IMR-90 (cell line): Measurements from ENCODE around the gene SLC25A33. TPM values are rescaled to one million over a fixed set of nuclear protein-coding genes. Genes with fewer than 3 reads are reported as not detected.

Experiments
- ATAC-seq: fragments of 200-7000 bp; cut with Tn5 transposase; 2 replicates; pipeline ENCODE4 v1.9.1; 2020; ENCODE audit warnings: low read depth, mild to moderate bottlenecking, moderate library complexity
- BruUV-seq: library from RNA; stranded (reverse); fragments of 400-500 nt; replicated peaks from 2 replicates; lab custom pipeline; 2021; lab: Mats Ljungman, UMichigan
- CTCF ChIA-PET: fragments of 300-600 bp; formaldehyde crosslinking; extraction: SDS; loops from one replicate; lab custom pipeline; 2021; ENCODE audit warnings: antibody characterized with exemption; lab: Yijun Ruan, JAX
- POLR2A ChIA-PET: fragments of 300-600 bp; sonication (Branson Sonifier 250); formaldehyde crosslinking; loops from one replicate; lab custom pipeline; 2022; ENCODE audit warnings: antibody characterized with exemption; ENCODE audit not compliant: unreplicated experiment; lab: Charles Lee
- DNase-seq: peaks from one replicate; pipeline ENCODE4 v3.0.0; 2013
- H2AFZ ChIP-seq: replicated peaks from 2 replicates; pipeline ENCODE3; 2013; ENCODE audit warnings: low read length, mild to moderate bottlenecking; ENCODE audit not compliant: poor library complexity
- H2AK5ac ChIP-seq: 2 replicates; pipeline ENCODE4 v1.6.1; 2013; ENCODE audit warnings: low read depth, low read length, inconsistent platforms
- H2AK9ac ChIP-seq: replicated peaks from 2 replicates; pipeline ENCODE3; 2013; ENCODE audit warnings: mild to moderate bottlenecking, low read depth, low read length, moderate library complexity; ENCODE audit not compliant: poor library complexity
- H2BK120ac ChIP-seq: 2 replicates; pipeline ENCODE4 v1.6.1; 2013; ENCODE audit warnings: low read depth, low read length, inconsistent platforms
- H2BK15ac ChIP-seq: 3 replicates; pipeline ENCODE4 v1.6.1; 2013; ENCODE audit warnings: low read depth, low read length, inconsistent platforms
- H2BK20ac ChIP-seq: 2 replicates; pipeline ENCODE4 v1.6.1; 2013; ENCODE audit warnings: low read depth, mild to moderate bottlenecking, inconsistent platforms, low read length, moderate library complexity
- H2BK5ac ChIP-seq: 2 replicates; pipeline ENCODE4 v1.6.1; 2013; ENCODE audit warnings: mild to moderate bottlenecking, low read depth, low read length, inconsistent platforms; ENCODE audit not compliant: poor library complexity, severe bottlenecking
- H3K14ac ChIP-seq: replicated peaks from 2 replicates; pipeline ENCODE4 v1.6.1; 2013; ENCODE audit warnings: low read depth, low read length, inconsistent platforms
- H3K18ac ChIP-seq: 2 replicates; pipeline ENCODE4 v1.6.1; 2013; ENCODE audit warnings: low read depth, low read length, control low read depth
- H3K23ac ChIP-seq: 2 replicates; pipeline ENCODE4 v1.6.1; 2013; ENCODE audit warnings: low read depth, low read length, inconsistent platforms
- H3K27ac ChIP-seq: 2 replicates; pipeline ENCODE4 v1.5.1; 2013; ENCODE audit warnings: mild to moderate bottlenecking, control low read depth, low read length; ENCODE audit not compliant: insufficient read depth
- H3K27me3 ChIP-seq: 2 replicates; pipeline ENCODE4 v1.6.1; 2013; ENCODE audit warnings: low read length; ENCODE audit not compliant: control insufficient read depth, insufficient read depth
- H3K36me3 ChIP-seq: 2 replicates; pipeline ENCODE4 v1.6.1; 2013; ENCODE audit warnings: low read length, mixed read lengths; ENCODE audit not compliant: control insufficient read depth, insufficient read depth
- H3K4ac ChIP-seq: 2 replicates; pipeline ENCODE4 v1.6.1; 2013; ENCODE audit warnings: low read depth, low read length, inconsistent platforms
- H3K4me1 ChIP-seq: 2 replicates; pipeline ENCODE4 v1.6.1; 2013; ENCODE audit warnings: low read length, mixed read lengths; ENCODE audit not compliant: control insufficient read depth, insufficient read depth
- H3K4me2 ChIP-seq: 2 replicates; pipeline ENCODE4 v1.6.1; 2013; ENCODE audit warnings: low read depth, mild to moderate bottlenecking, control low read depth, low read length, moderate library complexity
- H3K4me3 ChIP-seq: 2 replicates; pipeline ENCODE4 v1.5.1; 2013; ENCODE audit warnings: low read depth, mild to moderate bottlenecking, control low read depth, low read length, moderate library complexity; ENCODE audit not compliant: insufficient read depth
- H3K56ac ChIP-seq: 2 replicates; pipeline ENCODE4 v1.6.1; 2013; ENCODE audit warnings: low read length, inconsistent platforms; ENCODE audit not compliant: insufficient read depth; ENCODE audit errors: extremely low read depth
- H3K79me1 ChIP-seq, 2 experiments: 2 replicates each; pipeline ENCODE4 v1.6.1; 2013; ENCODE audit warnings: low read length in 2 of 2, inconsistent platforms in 1 of 2, low read depth in 1 of 2
- H3K9ac ChIP-seq: 2 replicates; pipeline ENCODE4 v1.6.1; 2013; ENCODE audit warnings: low read depth, low read length, control low read depth
- H3K9me1 ChIP-seq: 2 replicates; pipeline ENCODE4 v1.6.1; 2013; ENCODE audit warnings: low read length, inconsistent platforms; ENCODE audit not compliant: insufficient read depth
- H3K9me3 ChIP-seq: 2 replicates; pipeline ENCODE4 v1.6.1; 2013; ENCODE audit warnings: low read length; ENCODE audit not compliant: control insufficient read depth, insufficient read depth
- H4K20me1 ChIP-seq: 2 replicates; pipeline ENCODE4 v1.6.1; 2013; ENCODE audit warnings: low read length, inconsistent platforms; ENCODE audit not compliant: insufficient read depth
- H4K5ac ChIP-seq: 2 replicates; pipeline ENCODE4 v1.6.1; 2013; ENCODE audit warnings: mild to moderate bottlenecking, low read depth, low read length, control low read depth
- H4K8ac ChIP-seq, 2 experiments: 2 replicates each; pipeline ENCODE4 v1.6.1; 2013; ENCODE audit warnings: low read depth in 2 of 2, low read length in 2 of 2, control low read depth in 1 of 2, inconsistent platforms in 1 of 2
- H4K91ac ChIP-seq: 2 replicates; pipeline ENCODE4 v1.6.1; 2013; ENCODE audit warnings: low read depth, low read length, inconsistent platforms; ENCODE audit not compliant: insufficient read depth
- CEBPB ChIP-seq: IDR thresholded peaks from 2 replicates; pipeline ENCODE4 v1.6.1; 2012; ENCODE audit warnings: low read depth, low read length, improper control_type of control experiment
- CHD1 ChIP-seq: IDR thresholded peaks from 2 replicates; pipeline ENCODE4 v1.6.1; 2012; ENCODE audit warnings: low read depth, low read length, improper control_type of control experiment
- CTCF ChIP-seq: conservative IDR thresholded peaks from 2 replicates; pipeline ENCODE4 v1.5.1; 2012; ENCODE audit warnings: mild to moderate bottlenecking, low read depth, low read length, improper control_type of control experiment
- ELK1 ChIP-seq: fragments of 150-350 bp; IDR thresholded peaks from 2 replicates; pipeline ENCODE4 v1.6.1; 2016; ENCODE audit warnings: low read depth, mild to moderate bottlenecking, low read length, moderate library complexity, borderline replicate concordance
- FOS ChIP-seq: fragments of 150-350 bp; IDR thresholded peaks from 2 replicates; pipeline ENCODE4 v1.6.1; 2016; ENCODE audit warnings: low read depth, low read length
- MAFK ChIP-seq: IDR thresholded peaks from 2 replicates; pipeline ENCODE4 v1.6.1; 2012; ENCODE audit warnings: low read depth, low read length, improper control_type of control experiment
- MAZ ChIP-seq: IDR thresholded peaks from 2 replicates; pipeline ENCODE4 v1.6.1; 2012; ENCODE audit warnings: low read depth, mild to moderate bottlenecking, low read length, improper control_type of control experiment, moderate library complexity, borderline replicate concordance
- MXI1 ChIP-seq: IDR thresholded peaks from 2 replicates; pipeline ENCODE4 v1.6.1; 2012; ENCODE audit warnings: low read depth, mild to moderate bottlenecking, low read length, moderate library complexity, borderline replicate concordance
- NFE2L2 ChIP-seq: fragments of 150-350 bp; IDR thresholded peaks from 2 replicates; pipeline ENCODE4 v1.6.1; 2016; ENCODE audit warnings: low read depth, mild to moderate bottlenecking, low read length
- POLR2A ChIP-seq: IDR thresholded peaks from 2 replicates; pipeline ENCODE4 v1.6.1; 2012; ENCODE audit warnings: mild to moderate bottlenecking, low read depth, low read length
- RCOR1 ChIP-seq: IDR thresholded peaks from 2 replicates; pipeline ENCODE4 v1.6.1; 2012; ENCODE audit warnings: mild to moderate bottlenecking, low read length, improper control_type of control experiment; ENCODE audit not compliant: insufficient replicate concordance
- SMC3 ChIP-seq: fragments of 150-350 bp; IDR thresholded peaks from 2 replicates; pipeline ENCODE4 v1.6.1; 2016; ENCODE audit warnings: low read depth, mild to moderate bottlenecking, antibody characterized with exemption, low read length, moderate library complexity
- WGBS, 2 experiments: methylation state at CpG; one replicate each; pipeline versions ENCODE4 v1.1.5 to v1.1.7; 2013; ENCODE audit warnings: missing lambda C conversion rate in 2 of 2; ENCODE audit not compliant: insufficient read length in 1 of 2; ENCODE audit errors: extremely low coverage in 2 of 2; 5-methylcytosine and 5-hydroxymethylcytosine counted together
- dilution Hi-C: fragments of 300-500 bp; cut with HindIII; formaldehyde crosslinking; loops from one replicate; pipeline ENCODE4 v1.14.3; 2018; ENCODE audit warnings: low sequenced_read_pairs; ENCODE audit not compliant: unreplicated experiment
- in situ Hi-C: fragments of 300-500 bp; cut with MboI; formaldehyde crosslinking; loops from 3 replicates; pipeline ENCODE4 v1.14.3; 2019; ENCODE audit warnings: low sequenced_read_pairs, inconsistent platforms, mixed read lengths
- intact Hi-C: fragments of 100-400 bp; cut with micrococcal nuclease; formaldehyde crosslinking; loops from 2 replicates; pipeline ENCODE4 v1.10.0; 2022
- polyA plus RNA-seq, 3 experiments: library from polyadenylated mRNA; depleted of rRNA; stranded (reverse); fragments of >200 nt; gene quantifications; 2 replicates each; pipeline ENCODE4 v1.2.3, GENCODE V29; 2012; ENCODE audit warnings: low replicate concordance in 1 of 3
- total RNA-seq: library from RNA; depleted of rRNA; stranded (reverse); fragments of >200 nt; gene quantifications from 2 replicates; pipeline ENCODE4 v1.2.3, GENCODE V29; 2012
- TF ChIP-seq, protein P1 (sequence below): fragments of 150-350 bp; IDR thresholded peaks from 2 replicates; pipeline ENCODE4 v1.6.1; 2017; ENCODE audit warnings: mild to moderate bottlenecking, antibody characterized with exemption, low read length, low read depth

Gene SLC25A33
- total and polyA plus RNA-seq, 2 of the 4 experiments (the other 2 are of a cell fraction), result 2.5 to 3.0 TPM

DNA sequence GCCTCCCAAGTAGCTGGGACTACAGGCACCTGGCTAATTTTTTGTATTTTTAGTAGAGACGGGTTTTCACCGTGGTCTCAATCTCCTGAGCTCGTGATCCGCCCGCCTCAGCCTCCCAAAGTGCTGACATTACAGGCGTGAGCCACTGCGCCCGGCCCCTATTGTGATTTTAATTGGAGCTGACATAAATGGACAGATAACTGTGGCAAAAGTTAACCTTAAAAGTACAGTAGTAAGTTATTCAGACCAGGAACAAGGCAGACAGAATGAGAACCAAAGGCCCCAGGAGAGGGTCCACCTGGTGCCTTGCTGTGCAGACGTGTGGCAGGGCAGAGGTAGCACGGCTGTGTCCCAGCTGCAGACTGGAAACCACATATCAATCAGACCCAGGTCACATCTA is 60.5 kb downstream of the SLC25A33 start:
- H3K36me3 ChIP-seq, result peaks cover 30% of the 10 kb centered on the region; the same call in 1 of the 2 replicates
- WGBS, 2 experiments, result 100% methylated on average over 5 of the region's 10 CpGs; no CpG with 5 or more reads in 1 of the 2 experiments
- no peak overlapping the region for H3K18ac ChIP-seq
- H3K9me3 ChIP-seq, result no peaks in the 10 kb centered on the region
- H3K27ac ChIP-seq, result no peak overlapping the region
- no peaks in the 10 kb centered on the region for H3K27me3 ChIP-seq
- H3K4me2 ChIP-seq, result no peak overlapping the region
- ChIA-PET POLR2A (no interaction called here), CTCF (no interaction called here)
- H4K5ac ChIP-seq, result no peak overlapping the region
- intact Hi-C loops (no loop called here), in situ Hi-C loops (no loop called here), dilution Hi-C loops (no loop called here)
- no peak overlapping the region for H4K91ac ChIP-seq
- H3K56ac ChIP-seq, result no peak overlapping the region
- H3K4ac ChIP-seq, result no peak overlapping the region
- H3K79me1 ChIP-seq, result peaks cover 5 to 23% of the 10 kb centered on the region in 2 experiments
- no peak overlapping the region for H2AK5ac ChIP-seq
- H3K23ac ChIP-seq, result no peak overlapping the region
- H3K14ac ChIP-seq, result no peak overlapping the region
- H3K4me1 ChIP-seq, result peaks cover 3% of the 10 kb centered on the region; the same call in 1 of the 2 replicates
- H3K4me3 ChIP-seq, result no peak overlapping the region
- no peak for DNase-seq
- H2BK20ac ChIP-seq, result no peak overlapping the region
- H2AK9ac ChIP-seq, result no peak overlapping the region
- no peak overlapping the region for H3K9ac ChIP-seq
- H2BK120ac ChIP-seq, result no peak overlapping the region
- no peaks in the 10 kb centered on the region for H3K9me1 ChIP-seq
- BruUV-seq, result no TSS peak
- peaks cover 14% of the 10 kb centered on the region; the same call in 1 of the 2 replicates for H4K20me1 ChIP-seq
- H2BK5ac ChIP-seq, result no peak overlapping the region
- ATAC-seq, result no peak
- H2AFZ ChIP-seq, result no peak overlapping the region
- no peak for TF ChIP-seq MXI1
- TF ChIP-seq FOS, result no peak
- TF ChIP-seq MAFK, result no peak
- no peak for TF ChIP-seq CHD1
- no peak for TF ChIP-seq ELK1
- no peak for TF ChIP-seq CTCF
- no peak for TF ChIP-seq NFE2L2
- no peak for TF ChIP-seq MAZ
- TF ChIP-seq CEBPB, result no peak
- no peak for TF ChIP-seq POLR2A
- TF ChIP-seq, protein P1, sequence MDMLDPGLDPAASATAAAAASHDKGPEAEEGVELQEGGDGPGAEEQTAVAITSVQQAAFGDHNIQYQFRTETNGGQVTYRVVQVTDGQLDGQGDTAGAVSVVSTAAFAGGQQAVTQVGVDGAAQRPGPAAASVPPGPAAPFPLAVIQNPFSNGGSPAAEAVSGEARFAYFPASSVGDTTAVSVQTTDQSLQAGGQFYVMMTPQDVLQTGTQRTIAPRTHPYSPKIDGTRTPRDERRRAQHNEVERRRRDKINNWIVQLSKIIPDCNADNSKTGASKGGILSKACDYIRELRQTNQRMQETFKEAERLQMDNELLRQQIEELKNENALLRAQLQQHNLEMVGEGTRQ, result no peak
- TF ChIP-seq SMC3, result no peak
- no peak for TF ChIP-seq RCOR1
- H4K8ac ChIP-seq, result no peak overlapping the region
- no peak overlapping the region for H2BK15ac ChIP-seq
